IMR-90 (cell line): ENCODE measurements around the gene SDCCAG8. TPM values are rescaled to one million over a fixed set of nuclear protein-coding genes. Genes with fewer than 3 reads are reported as not detected.

Experiments
- ATAC-seq: fragments of 200-7000 bp; cut with Tn5 transposase; 2 replicates; pipeline ENCODE4 v1.9.1; 2020; ENCODE audit warnings: low read depth, mild to moderate bottlenecking, moderate library complexity
- BruUV-seq: library from RNA; stranded (reverse); fragments of 400-500 nt; replicated peaks from 2 replicates; lab custom pipeline; 2021; lab: Mats Ljungman, UMichigan
- CTCF ChIA-PET: fragments of 300-600 bp; formaldehyde crosslinking; extraction: SDS; loops from one replicate; lab custom pipeline; 2021; ENCODE audit warnings: antibody characterized with exemption; lab: Yijun Ruan, JAX
- POLR2A ChIA-PET: fragments of 300-600 bp; sonication (Branson Sonifier 250); formaldehyde crosslinking; loops from one replicate; lab custom pipeline; 2022; ENCODE audit warnings: antibody characterized with exemption; ENCODE audit not compliant: unreplicated experiment; lab: Charles Lee
- DNase-seq: peaks from one replicate; pipeline ENCODE4 v3.0.0; 2013
- H2AFZ ChIP-seq: replicated peaks from 2 replicates; pipeline ENCODE3; 2013; ENCODE audit warnings: low read length, mild to moderate bottlenecking; ENCODE audit not compliant: poor library complexity
- H2AK5ac ChIP-seq: 2 replicates; pipeline ENCODE4 v1.6.1; 2013; ENCODE audit warnings: low read depth, low read length, inconsistent platforms
- H2AK9ac ChIP-seq: replicated peaks from 2 replicates; pipeline ENCODE3; 2013; ENCODE audit warnings: mild to moderate bottlenecking, low read depth, low read length, moderate library complexity; ENCODE audit not compliant: poor library complexity
- H2BK120ac ChIP-seq: 2 replicates; pipeline ENCODE4 v1.6.1; 2013; ENCODE audit warnings: low read depth, low read length, inconsistent platforms
- H2BK15ac ChIP-seq: 3 replicates; pipeline ENCODE4 v1.6.1; 2013; ENCODE audit warnings: low read depth, low read length, inconsistent platforms
- H2BK20ac ChIP-seq: 2 replicates; pipeline ENCODE4 v1.6.1; 2013; ENCODE audit warnings: low read depth, mild to moderate bottlenecking, inconsistent platforms, low read length, moderate library complexity
- H2BK5ac ChIP-seq: 2 replicates; pipeline ENCODE4 v1.6.1; 2013; ENCODE audit warnings: mild to moderate bottlenecking, low read depth, low read length, inconsistent platforms; ENCODE audit not compliant: poor library complexity, severe bottlenecking
- H3K14ac ChIP-seq: replicated peaks from 2 replicates; pipeline ENCODE4 v1.6.1; 2013; ENCODE audit warnings: low read depth, low read length, inconsistent platforms
- H3K18ac ChIP-seq: 2 replicates; pipeline ENCODE4 v1.6.1; 2013; ENCODE audit warnings: low read depth, low read length, control low read depth
- H3K23ac ChIP-seq: 2 replicates; pipeline ENCODE4 v1.6.1; 2013; ENCODE audit warnings: low read depth, low read length, inconsistent platforms
- H3K27ac ChIP-seq: 2 replicates; pipeline ENCODE4 v1.5.1; 2013; ENCODE audit warnings: mild to moderate bottlenecking, control low read depth, low read length; ENCODE audit not compliant: insufficient read depth
- H3K27me3 ChIP-seq: 2 replicates; pipeline ENCODE4 v1.6.1; 2013; ENCODE audit warnings: low read length; ENCODE audit not compliant: control insufficient read depth, insufficient read depth
- H3K36me3 ChIP-seq: 2 replicates; pipeline ENCODE4 v1.6.1; 2013; ENCODE audit warnings: low read length, mixed read lengths; ENCODE audit not compliant: control insufficient read depth, insufficient read depth
- H3K4ac ChIP-seq: 2 replicates; pipeline ENCODE4 v1.6.1; 2013; ENCODE audit warnings: low read depth, low read length, inconsistent platforms
- H3K4me1 ChIP-seq: 2 replicates; pipeline ENCODE4 v1.6.1; 2013; ENCODE audit warnings: low read length, mixed read lengths; ENCODE audit not compliant: control insufficient read depth, insufficient read depth
- H3K4me2 ChIP-seq: 2 replicates; pipeline ENCODE4 v1.6.1; 2013; ENCODE audit warnings: low read depth, mild to moderate bottlenecking, control low read depth, low read length, moderate library complexity
- H3K4me3 ChIP-seq: 2 replicates; pipeline ENCODE4 v1.5.1; 2013; ENCODE audit warnings: low read depth, mild to moderate bottlenecking, control low read depth, low read length, moderate library complexity; ENCODE audit not compliant: insufficient read depth
- H3K56ac ChIP-seq: 2 replicates; pipeline ENCODE4 v1.6.1; 2013; ENCODE audit warnings: low read length, inconsistent platforms; ENCODE audit not compliant: insufficient read depth; ENCODE audit errors: extremely low read depth
- H3K79me1 ChIP-seq, 2 experiments: 2 replicates each; pipeline ENCODE4 v1.6.1; 2013; ENCODE audit warnings: low read length in 2 of 2, inconsistent platforms in 1 of 2, low read depth in 1 of 2
- H3K9ac ChIP-seq: 2 replicates; pipeline ENCODE4 v1.6.1; 2013; ENCODE audit warnings: low read depth, low read length, control low read depth
- H3K9me1 ChIP-seq: 2 replicates; pipeline ENCODE4 v1.6.1; 2013; ENCODE audit warnings: low read length, inconsistent platforms; ENCODE audit not compliant: insufficient read depth
- H3K9me3 ChIP-seq: 2 replicates; pipeline ENCODE4 v1.6.1; 2013; ENCODE audit warnings: low read length; ENCODE audit not compliant: control insufficient read depth, insufficient read depth
- H4K20me1 ChIP-seq: 2 replicates; pipeline ENCODE4 v1.6.1; 2013; ENCODE audit warnings: low read length, inconsistent platforms; ENCODE audit not compliant: insufficient read depth
- H4K5ac ChIP-seq: 2 replicates; pipeline ENCODE4 v1.6.1; 2013; ENCODE audit warnings: mild to moderate bottlenecking, low read depth, low read length, control low read depth
- H4K8ac ChIP-seq, 2 experiments: 2 replicates each; pipeline ENCODE4 v1.6.1; 2013; ENCODE audit warnings: low read depth in 2 of 2, low read length in 2 of 2, control low read depth in 1 of 2, inconsistent platforms in 1 of 2
- H4K91ac ChIP-seq: 2 replicates; pipeline ENCODE4 v1.6.1; 2013; ENCODE audit warnings: low read depth, low read length, inconsistent platforms; ENCODE audit not compliant: insufficient read depth
- BHLHE40 ChIP-seq: fragments of 150-350 bp; IDR thresholded peaks from 2 replicates; pipeline ENCODE4 v1.6.1; 2016; ENCODE audit warnings: mild to moderate bottlenecking, low read depth, low read length
- CTCF ChIP-seq: conservative IDR thresholded peaks from 2 replicates; pipeline ENCODE4 v1.5.1; 2012; ENCODE audit warnings: mild to moderate bottlenecking, low read depth, low read length, improper control_type of control experiment
- FOS ChIP-seq: fragments of 150-350 bp; IDR thresholded peaks from 2 replicates; pipeline ENCODE4 v1.6.1; 2016; ENCODE audit warnings: low read depth, low read length
- MAFK ChIP-seq: IDR thresholded peaks from 2 replicates; pipeline ENCODE4 v1.6.1; 2012; ENCODE audit warnings: low read depth, low read length, improper control_type of control experiment
- MAZ ChIP-seq: IDR thresholded peaks from 2 replicates; pipeline ENCODE4 v1.6.1; 2012; ENCODE audit warnings: low read depth, mild to moderate bottlenecking, low read length, improper control_type of control experiment, moderate library complexity, borderline replicate concordance
- MXI1 ChIP-seq: IDR thresholded peaks from 2 replicates; pipeline ENCODE4 v1.6.1; 2012; ENCODE audit warnings: low read depth, mild to moderate bottlenecking, low read length, moderate library complexity, borderline replicate concordance
- NFE2L2 ChIP-seq: fragments of 150-350 bp; IDR thresholded peaks from 2 replicates; pipeline ENCODE4 v1.6.1; 2016; ENCODE audit warnings: low read depth, mild to moderate bottlenecking, low read length
- POLR2A ChIP-seq: IDR thresholded peaks from 2 replicates; pipeline ENCODE4 v1.6.1; 2012; ENCODE audit warnings: mild to moderate bottlenecking, low read depth, low read length
- RAD21 ChIP-seq: IDR thresholded peaks from 2 replicates; pipeline ENCODE4 v1.6.1; 2012; ENCODE audit warnings: low read length, improper control_type of control experiment
- RFX5 ChIP-seq: IDR thresholded peaks from 2 replicates; pipeline ENCODE4 v1.8.0; 2012; ENCODE audit warnings: low read depth, mild to moderate bottlenecking, low read length, moderate library complexity
- SMC3 ChIP-seq: fragments of 150-350 bp; IDR thresholded peaks from 2 replicates; pipeline ENCODE4 v1.6.1; 2016; ENCODE audit warnings: low read depth, mild to moderate bottlenecking, antibody characterized with exemption, low read length, moderate library complexity
- WGBS, 2 experiments: methylation state at CpG; one replicate each; pipeline versions ENCODE4 v1.1.5 to v1.1.7; 2013; ENCODE audit warnings: missing lambda C conversion rate in 2 of 2; ENCODE audit not compliant: insufficient read length in 1 of 2; ENCODE audit errors: extremely low coverage in 2 of 2; 5-methylcytosine and 5-hydroxymethylcytosine counted together
- dilution Hi-C: fragments of 300-500 bp; cut with HindIII; formaldehyde crosslinking; loops from one replicate; pipeline ENCODE4 v1.14.3; 2018; ENCODE audit warnings: low sequenced_read_pairs; ENCODE audit not compliant: unreplicated experiment
- in situ Hi-C: fragments of 300-500 bp; cut with MboI; formaldehyde crosslinking; loops from 3 replicates; pipeline ENCODE4 v1.14.3; 2019; ENCODE audit warnings: low sequenced_read_pairs, inconsistent platforms, mixed read lengths
- intact Hi-C: fragments of 100-400 bp; cut with micrococcal nuclease; formaldehyde crosslinking; loops from 2 replicates; pipeline ENCODE4 v1.10.0; 2022
- polyA plus RNA-seq, 3 experiments: library from polyadenylated mRNA; depleted of rRNA; stranded (reverse); fragments of >200 nt; gene quantifications; 2 replicates each; pipeline ENCODE4 v1.2.3, GENCODE V29; 2012; ENCODE audit warnings: low replicate concordance in 1 of 3
- total RNA-seq: library from RNA; depleted of rRNA; stranded (reverse); fragments of >200 nt; gene quantifications from 2 replicates; pipeline ENCODE4 v1.2.3, GENCODE V29; 2012
- TF ChIP-seq, protein P1 (sequence below): fragments of 150-350 bp; IDR thresholded peaks from 2 replicates; pipeline ENCODE4 v1.6.1; 2016; ENCODE audit warnings: low read depth, mild to moderate bottlenecking, low read length, moderate library complexity, borderline replicate concordance
- TF ChIP-seq, protein P2 (sequence below): fragments of 150-350 bp; IDR thresholded peaks from 2 replicates; pipeline ENCODE4 v1.6.1; 2017; ENCODE audit warnings: mild to moderate bottlenecking, antibody characterized with exemption, low read length, low read depth

SDCCAG8 gene
- total and polyA plus RNA-seq, 2 of the 4 experiments (the other 2 are of a cell fraction), result 25.2 to 46.8 TPM

DNA sequence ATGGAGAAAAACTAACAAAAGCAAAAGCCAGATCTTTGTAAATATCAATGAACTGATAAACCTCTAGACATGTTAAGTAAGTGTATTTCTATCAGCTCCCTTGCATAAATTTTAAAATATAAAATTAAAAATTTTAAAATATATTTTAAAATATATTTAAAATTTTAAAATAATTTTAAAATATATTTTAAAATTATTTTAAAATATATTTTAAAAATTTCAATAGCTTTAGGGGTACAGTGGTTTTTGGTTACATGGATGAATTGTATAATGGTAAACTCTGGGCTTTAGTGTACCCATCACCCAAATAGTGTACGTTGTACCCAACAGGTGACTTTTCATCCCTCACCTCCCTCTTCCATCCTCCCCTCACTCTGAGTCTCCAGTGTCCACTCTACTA, 279.2 kb downstream of the SDCCAG8 start:
- no peak for ATAC-seq
- Histone ChIP-seq H2AK5ac (no peak overlapping the region), H4K5ac (no peak overlapping the region), H2AFZ (no peak overlapping the region), H3K4me2 (no peak overlapping the region), H3K9me3 (no peaks in the 10 kb centered on the region), H2BK5ac (no peak overlapping the region), H3K18ac (no peak overlapping the region), H2BK120ac (no peak overlapping the region), H3K56ac (no peak overlapping the region), H2BK15ac (no peak overlapping the region), H3K9ac (no peak overlapping the region), H4K91ac (no peak overlapping the region), H3K4me1 (no peaks in the 10 kb centered on the region), H3K9me1 (no peaks in the 10 kb centered on the region; the same call in 1 of the 2 replicates), H3K4ac (no peak overlapping the region), H3K27me3 (no peaks in the 10 kb centered on the region), H3K79me1 (peaks cover 3 to 4% of the 10 kb centered on the region in 2 experiments; a peak in 2 of 4 replicates), H4K8ac (no peak overlapping the region), H2AK9ac (no peak overlapping the region), H3K23ac (no peak overlapping the region), H3K36me3 (0 out of 2 replicates have a peak, but pooled peaks cover 1% of the 10 kb centered on the region), H3K27ac (no peak overlapping the region), H2BK20ac (no peak overlapping the region), H3K4me3 (no peak overlapping the region), H4K20me1 (no peaks in the 10 kb centered on the region), H3K14ac (no peak overlapping the region)
- BruUV-seq, result no TSS peak
- ChIA-PET POLR2A (no interaction called here), CTCF (interaction anchor here (0.6 kb wide), 1 partner anchor 43 kb away, joined by 4 read pairs; no protein-coding TSS in a partner anchor)
- TF ChIP-seq, protein P1, sequence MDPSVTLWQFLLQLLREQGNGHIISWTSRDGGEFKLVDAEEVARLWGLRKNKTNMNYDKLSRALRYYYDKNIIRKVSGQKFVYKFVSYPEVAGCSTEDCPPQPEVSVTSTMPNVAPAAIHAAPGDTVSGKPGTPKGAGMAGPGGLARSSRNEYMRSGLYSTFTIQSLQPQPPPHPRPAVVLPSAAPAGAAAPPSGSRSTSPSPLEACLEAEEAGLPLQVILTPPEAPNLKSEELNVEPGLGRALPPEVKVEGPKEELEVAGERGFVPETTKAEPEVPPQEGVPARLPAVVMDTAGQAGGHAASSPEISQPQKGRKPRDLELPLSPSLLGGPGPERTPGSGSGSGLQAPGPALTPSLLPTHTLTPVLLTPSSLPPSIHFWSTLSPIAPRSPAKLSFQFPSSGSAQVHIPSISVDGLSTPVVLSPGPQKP, result no peak
- TF ChIP-seq NFE2L2 (no peak), MAFK (no peak), FOS (no peak), SMC3 (no peak), POLR2A (no peak), CTCF (no peak), RFX5 (no peak), BHLHE40 (no peak), RAD21 (no peak), MXI1 (no peak), MAZ (no peak)
- TF ChIP-seq, protein P2, sequence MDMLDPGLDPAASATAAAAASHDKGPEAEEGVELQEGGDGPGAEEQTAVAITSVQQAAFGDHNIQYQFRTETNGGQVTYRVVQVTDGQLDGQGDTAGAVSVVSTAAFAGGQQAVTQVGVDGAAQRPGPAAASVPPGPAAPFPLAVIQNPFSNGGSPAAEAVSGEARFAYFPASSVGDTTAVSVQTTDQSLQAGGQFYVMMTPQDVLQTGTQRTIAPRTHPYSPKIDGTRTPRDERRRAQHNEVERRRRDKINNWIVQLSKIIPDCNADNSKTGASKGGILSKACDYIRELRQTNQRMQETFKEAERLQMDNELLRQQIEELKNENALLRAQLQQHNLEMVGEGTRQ, result no peak
- WGBS, 2 experiments, result 80% methylated on average over 1 of the region's 1 CpG; no CpG with 5 or more reads in 1 of the 2 experiments
- no peak for DNase-seq
- dilution Hi-C loops, result no loop called here
- intact Hi-C loops, result no loop called here
- in situ Hi-C loops, result no loop called here
